Keratinocyte (primary cell): ENCODE results near the gene PDE4C. TPM values are rescaled to one million over a fixed set of nuclear protein-coding genes. Genes with fewer than 3 reads are reported as not detected.

Source experiments
- DNase-seq: peaks from one replicate; pipeline ENCODE4 v3.0.0-alpha.2; 2011; ENCODE audit warnings: low read depth, missing footprints, low spot score
- FAIRE-seq: peaks from 2 replicates; lab custom pipeline; 2011; peaks lifted over from hg19 to GRCh38; lab: Jason Lieb, UNC
- H2AFZ ChIP-seq: 2 replicates; pipeline ENCODE4 v1.6.0; 2012; ENCODE audit warnings: low read length, control low read depth, inconsistent platforms; ENCODE audit not compliant: control insufficient read depth
- H3K27ac ChIP-seq: 2 replicates; pipeline ENCODE4 v1.5.1; 2011; ENCODE audit warnings: low read length; ENCODE audit not compliant: control insufficient read depth, insufficient read depth
- H3K27me3 ChIP-seq: 3 replicates; pipeline ENCODE4 v1.6.0; 2011; ENCODE audit warnings: low read length; ENCODE audit not compliant: control insufficient read depth, insufficient read depth; ENCODE audit errors: extremely low read depth
- H3K36me3 ChIP-seq, 2 experiments: 2 replicates in 1 of 2; 3 replicates in 1 of 2; pipeline ENCODE4 v1.5.1; 2011; ENCODE audit warnings: low read length in 2 of 2, mild to moderate bottlenecking in 1 of 2; ENCODE audit not compliant: control insufficient read depth in 2 of 2, insufficient read depth in 2 of 2; ENCODE audit errors: extremely low read depth in 1 of 2
- H3K4me1 ChIP-seq: 3 replicates; pipeline ENCODE4 v1.5.1; 2011; ENCODE audit warnings: low read length; ENCODE audit not compliant: control insufficient read depth, insufficient read depth; ENCODE audit errors: extremely low read depth
- H3K4me2 ChIP-seq: 3 replicates; pipeline ENCODE4 v1.6.0; 2011; ENCODE audit warnings: low read depth, low read length; ENCODE audit not compliant: control insufficient read depth, insufficient read depth; ENCODE audit errors: extremely low read depth
- H3K4me3 ChIP-seq, 3 experiments: fragments of 200-600 bp in 1 of 3; sonication (generic) in 1 of 3; 2 replicates in 2 of 3; 3 replicates in 1 of 3; pipeline ENCODE4 v1.5.1; 2011 to 2016; ENCODE audit warnings: low read length in 3 of 3, mild to moderate bottlenecking in 3 of 3, control low read depth in 2 of 3, inconsistent platforms in 1 of 3, low read depth in 1 of 3, mixed read lengths in 1 of 3, mixed run types in 1 of 3, moderate library complexity in 1 of 3; ENCODE audit not compliant: control insufficient read depth in 2 of 3, insufficient read depth in 2 of 3; ENCODE audit errors: extremely low read depth in 1 of 3
- H3K79me2 ChIP-seq: 2 replicates; pipeline ENCODE4 v1.6.0; 2012; ENCODE audit warnings: low read length; ENCODE audit not compliant: control insufficient read depth, insufficient read depth
- H3K9ac ChIP-seq: 3 replicates; pipeline ENCODE4 v1.6.0; 2011; ENCODE audit warnings: low read length; ENCODE audit not compliant: control insufficient read depth, insufficient read depth; ENCODE audit errors: extremely low read depth
- H3K9me1 ChIP-seq: 3 replicates; pipeline ENCODE4 v1.6.0; 2011; ENCODE audit warnings: low read length; ENCODE audit not compliant: control insufficient read depth, insufficient read depth; ENCODE audit errors: extremely low read depth
- H3K9me3 ChIP-seq: 2 replicates; pipeline ENCODE4 v1.5.1; 2012; ENCODE audit warnings: low read depth, low read length; ENCODE audit not compliant: control insufficient read depth
- H4K20me1 ChIP-seq: 3 replicates; pipeline ENCODE4 v1.6.0; 2011; ENCODE audit warnings: low read length; ENCODE audit not compliant: control insufficient read depth, insufficient read depth; ENCODE audit errors: extremely low read depth
- CTCF ChIP-seq, 3 experiments: IDR thresholded peaks in 1 of 3; conservative IDR thresholded peaks in 1 of 3; optimal IDR thresholded peaks in 1 of 3; 2 replicates in 2 of 3; 3 replicates in 1 of 3; pipeline versions ENCODE3 to v1.5.1; 2011; ENCODE audit warnings: low read length in 3 of 3, mild to moderate bottlenecking in 3 of 3, moderate library complexity in 2 of 3, control low read depth in 1 of 3, inconsistent platforms in 1 of 3; ENCODE audit not compliant: insufficient read depth in 2 of 3; ENCODE audit errors: extremely low read depth in 1 of 3
- EZH2 ChIP-seq: IDR thresholded peaks from one replicate; pipeline ENCODE4 v1.6.1; 2012; ENCODE audit warnings: inconsistent platforms, mild to moderate bottlenecking, low read length, moderate library complexity
- dilution Hi-C: fragments of 300-500 bp; cut with MboI; formaldehyde crosslinking; loops from one replicate; pipeline ENCODE4 v1.7.0; 2020; ENCODE audit warnings: low sequenced_read_pairs; ENCODE audit not compliant: extremely low pct_ligation_motif_present
- polyA plus RNA-seq, 5 experiments: library from polyadenylated mRNA; depleted of rRNA in 3 of 5; stranded (reverse) in 3 of 5; stranded (forward) in 1 of 5; unstranded in 1 of 5; fragments of >200 nt; gene quantifications; 1 replicate in 1 of 5; 2 replicates in 3 of 5; 3 replicates in 1 of 5; pipeline versions ENCODE4 v1.2.1 to v1.2.3, GENCODE V29; 2011 to 2012; ENCODE audit warnings: missing spikeins in 2 of 5, low read depth in 1 of 5, low replicate concordance in 1 of 5

The PDE4C gene
- polyA plus RNA-seq, 1 donor (not counting 4 experiments of a cell fraction or from before 2014, with no cell fraction given): not detected

GRCh38 chr19:18234194-18234593, 8.0 kb upstream of the PDE4C start:
- Histone ChIP-seq H3K9ac (no peak overlapping the region), H3K4me1 (no peaks in the 10 kb centered on the region), H3K9me3 (no peaks in the 10 kb centered on the region), H3K4me3 (no peak overlapping the region), H4K20me1 (no peaks in the 10 kb centered on the region), H3K27ac (no peak overlapping the region), H3K9me1 (no peaks in the 10 kb centered on the region), H3K36me3 (no peaks in the 10 kb centered on the region), H3K4me2 (no peak overlapping the region), H3K79me2 (no peaks in the 10 kb centered on the region), H2AFZ (no peak overlapping the region), H3K27me3 (peaks cover 20% of the 10 kb centered on the region)
- dilution Hi-C loops: no loop called here
- FAIRE-seq: no peak
- no peak for TF ChIP-seq EZH2
- TF ChIP-seq CTCF (optimal IDR thresholded peaks at IDR 0.05 in 1 of 3, IDR thresholded peaks at IDR 0.05 in 1 of 3, conservative IDR thresholded peaks at IDR 0.05 in 1 of 3; ENCODE audit: extremely low read depth in 1 of 3, insufficient read depth in 2 of 3, low read length in 3 of 3): no peak
- no peak for DNase-seq

- H3K4me2 ChIP-seq: no peak overlapping the region
- H3K9me1 ChIP-seq: no peaks in the 10 kb centered on the region
- H3K4me1 ChIP-seq: no peaks in the 10 kb centered on the region
- H3K27me3 ChIP-seq: peaks cover 20% of the 10 kb centered on the region
- no peaks in the 10 kb centered on the region for H4K20me1 ChIP-seq
- no peak for TF ChIP-seq CTCF (optimal IDR thresholded peaks at IDR 0.05 in 1 of 3, IDR thresholded peaks at IDR 0.05 in 1 of 3, conservative IDR thresholded peaks at IDR 0.05 in 1 of 3; ENCODE audit: extremely low read depth in 1 of 3, insufficient read depth in 2 of 3, low read length in 3 of 3)
- TF ChIP-seq EZH2: no peak
- dilution Hi-C loops: no loop called here
- H3K79me2 ChIP-seq: no peaks in the 10 kb centered on the region
- no peaks in the 10 kb centered on the region for H3K9me3 ChIP-seq
- H2AFZ ChIP-seq: no peak overlapping the region
- no peak overlapping the region for H3K9ac ChIP-seq
- DNase-seq (no peak), FAIRE-seq (no peak)
- no peak overlapping the region for H3K27ac ChIP-seq
- H3K4me3 ChIP-seq: no peak overlapping the region
- no peaks in the 10 kb centered on the region for H3K36me3 ChIP-seq
Measured at GRCh38 chr19:18233224-18233825, 7.1 kb upstream of the PDE4C start.
